Activated CD8-positive, alpha-beta memory T cell treated with anti-CD3 and anti-CD28 coated beads, Interleukin-2, amount 50 U/mL, for 4 hours (primary cell): ENCODE results near the gene PPP6R3.
A peak's percentile ranks its signal among the peaks of the same experiment; 100 is the strongest.
"Not testable (repeated sequence)": the region's sequence is repeated elsewhere in the genome, so short reads cannot be mapped to it uniquely, and the experiment has no call there.

Experiments
- DNase-seq: peaks from one replicate; pipeline ENCODE4 v3.0.0-alpha.2; 2020

PPP6R3 gene

GRCh38 chr11:68436985-68437926 lies 23.3 kb upstream of the PPP6R3 start:
- no peak for DNase-seq

- DNase-seq = no peak
These were observed 22.5 kb upstream of the PPP6R3 start for GRCh38 chr11:68437927-68438657.

- DNase-seq = no peak
These were observed 21.8 kb upstream of the PPP6R3 start for GRCh38 chr11:68438658-68439259.

- no peak for DNase-seq
These were observed 21.0 kb upstream of the PPP6R3 start for GRCh38 chr11:68439355-68440065.

GRCh38 chr11:68440224-68440623 lies 20.3 kb upstream of the PPP6R3 start:
- no peak for DNase-seq

GRCh38 chr11:68441466-68442230 lies 18.9 kb upstream of the PPP6R3 start:
- no peak for DNase-seq

GRCh38 chr11:68442433-68442832 lies 18.1 kb upstream of the PPP6R3 start:
- DNase-seq = no peak

GRCh38 chr11:68444566-68444965 lies 16.0 kb upstream of the PPP6R3 start:
- DNase-seq = no peak

GRCh38 chr11:68445531-68446035 lies 15.0 kb upstream of the PPP6R3 start:
- no peak for DNase-seq

GRCh38 chr11:68446046-68446725 lies 14.4 kb upstream of the PPP6R3 start:
- no peak for DNase-seq

GRCh38 chr11:68447015-68447801 lies 13.3 kb upstream of the PPP6R3 start:
- DNase-seq = peak; percentile 80

- not testable (repeated sequence) for DNase-seq
These were observed 12.6 kb upstream of the PPP6R3 start for GRCh38 chr11:68447914-68448313.

GRCh38 chr11:68448604-68449011 lies 11.9 kb upstream of the PPP6R3 start:
- DNase-seq = no peak

- no peak for DNase-seq
These were observed 10.6 kb upstream of the PPP6R3 start for GRCh38 chr11:68449951-68450350.

- no peak for DNase-seq
These were observed 9.8 kb upstream of the PPP6R3 start for GRCh38 chr11:68450711-68451110.

- no peak for DNase-seq
These were observed 5.8 kb upstream of the PPP6R3 start for GRCh38 chr11:68454767-68455166.

- DNase-seq = no peak
These were observed 5.1 kb upstream of the PPP6R3 start for GRCh38 chr11:68455485-68455884.

- DNase-seq = no peak
These were observed 3.2 kb upstream of the PPP6R3 start for GRCh38 chr11:68457216-68457897.

- DNase-seq = no peak
These were observed 2.7 kb upstream of the PPP6R3 start for GRCh38 chr11:68457898-68458249.

GRCh38 chr11:68458340-68458739 lies 2.2 kb upstream of the PPP6R3 start:
- not testable (repeated sequence) for DNase-seq
